OCI-LY3 (cell line): ENCODE data around the gene DQX1.
"Not testable (repeated sequence)": the region's sequence is repeated elsewhere in the genome, so short reads cannot be mapped to it uniquely, and the experiment has no call there.

ENCODE experiments used
- EZH2phosphoT487 ChIP-seq: fragments of 200-600 bp; shearing (Covaris generic); IDR thresholded peaks from 2 replicates; pipeline ENCODE4 v1.6.1; 2018; ENCODE audit warnings: antibody characterized with exemption, mixed run types, low read depth
- TF ChIP-seq, protein P1 (sequence below): fragments of 200-600, 300-600 bp; sonication (generic); IDR thresholded peaks from 2 replicates; pipeline ENCODE4 v1.5.1; 2014; ENCODE audit warnings: antibody characterized with exemption, low read length, low read depth

DNA sequence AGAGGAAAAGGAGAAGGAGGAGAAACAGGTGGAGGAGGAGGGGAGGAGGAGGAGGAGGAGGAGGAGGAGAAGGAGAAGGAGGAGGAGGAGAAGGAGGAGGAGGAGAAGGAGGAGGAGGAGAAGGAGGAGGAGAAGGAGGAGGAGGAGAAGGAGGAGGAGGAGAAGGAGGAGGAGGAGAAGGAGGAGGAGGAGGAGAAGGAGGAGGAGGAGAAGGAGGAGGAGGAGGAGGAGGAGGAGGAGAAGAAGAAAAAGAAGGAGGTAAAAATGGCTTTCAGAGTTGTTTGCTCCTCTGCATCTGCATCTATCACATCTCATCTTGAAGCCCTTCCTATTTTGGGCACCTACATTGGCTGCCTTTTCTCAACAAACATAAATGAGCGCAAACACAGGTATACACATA, 35.0 kb upstream of the DQX1 start:
- TF ChIP-seq, protein P1, sequence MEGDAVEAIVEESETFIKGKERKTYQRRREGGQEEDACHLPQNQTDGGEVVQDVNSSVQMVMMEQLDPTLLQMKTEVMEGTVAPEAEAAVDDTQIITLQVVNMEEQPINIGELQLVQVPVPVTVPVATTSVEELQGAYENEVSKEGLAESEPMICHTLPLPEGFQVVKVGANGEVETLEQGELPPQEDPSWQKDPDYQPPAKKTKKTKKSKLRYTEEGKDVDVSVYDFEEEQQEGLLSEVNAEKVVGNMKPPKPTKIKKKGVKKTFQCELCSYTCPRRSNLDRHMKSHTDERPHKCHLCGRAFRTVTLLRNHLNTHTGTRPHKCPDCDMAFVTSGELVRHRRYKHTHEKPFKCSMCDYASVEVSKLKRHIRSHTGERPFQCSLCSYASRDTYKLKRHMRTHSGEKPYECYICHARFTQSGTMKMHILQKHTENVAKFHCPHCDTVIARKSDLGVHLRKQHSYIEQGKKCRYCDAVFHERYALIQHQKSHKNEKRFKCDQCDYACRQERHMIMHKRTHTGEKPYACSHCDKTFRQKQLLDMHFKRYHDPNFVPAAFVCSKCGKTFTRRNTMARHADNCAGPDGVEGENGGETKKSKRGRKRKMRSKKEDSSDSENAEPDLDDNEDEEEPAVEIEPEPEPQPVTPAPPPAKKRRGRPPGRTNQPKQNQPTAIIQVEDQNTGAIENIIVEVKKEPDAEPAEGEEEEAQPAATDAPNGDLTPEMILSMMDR = not testable (repeated sequence)
- not testable (repeated sequence) for TF ChIP-seq EZH2phosphoT487
